HG03378 (cell line): Measurements from ENCODE around the gene TNRC6C.
"Not testable (repeated sequence)": the region's sequence is repeated elsewhere in the genome, so short reads cannot be mapped to it uniquely, and the experiment has no call there.

Experiments used
- ATAC-seq: cut with Tn5 transposase; IDR thresholded peaks from one replicate; pipeline ENCODE4 v1.9.1; 2021; ENCODE audit warnings: mild to moderate bottlenecking, moderate library complexity; ENCODE audit not compliant: unreplicated experiment

TNRC6C gene

GRCh38 chr17:78110363-78111015 is 152.0 kb downstream of the TNRC6C start:
- ATAC-seq = no peak

GRCh38 chr17:78111016-78111726 is 152.7 kb downstream of the TNRC6C start:
- no peak for ATAC-seq

- no peak for ATAC-seq
Observed at GRCh38 chr17:78111727-78112517, 153.4 kb downstream of the TNRC6C start.

GRCh38 chr17:78112518-78113471 is 154.3 kb downstream of the TNRC6C start:
- no peak for ATAC-seq

- ATAC-seq = no peak
Observed at GRCh38 chr17:78113804-78114785, 155.6 kb downstream of the TNRC6C start.

GRCh38 chr17:78114831-78115723 is 156.6 kb downstream of the TNRC6C start:
- no peak for ATAC-seq

- ATAC-seq = not testable (repeated sequence)
Observed at GRCh38 chr17:78115803-78116202, 157.3 kb downstream of the TNRC6C start.

GRCh38 chr17:78116411-78116810 is 157.9 kb downstream of the TNRC6C start:
- no peak for ATAC-seq

GRCh38 chr17:78117027-78117981 is 158.8 kb downstream of the TNRC6C start:
- no peak for ATAC-seq

- no peak for ATAC-seq
Observed at GRCh38 chr17:78118801-78119241, 160.3 kb downstream of the TNRC6C start.

GRCh38 chr17:78120537-78120936 is 162.0 kb downstream of the TNRC6C start:
- ATAC-seq = no peak

GRCh38 chr17:78120971-78121800 is 162.7 kb downstream of the TNRC6C start:
- no peak for ATAC-seq

GRCh38 chr17:78121801-78122215 is 163.3 kb downstream of the TNRC6C start:
- no peak for ATAC-seq

GRCh38 chr17:78122216-78122930 is 163.9 kb downstream of the TNRC6C start:
- no peak for ATAC-seq

- ATAC-seq = no peak
Observed at GRCh38 chr17:78122931-78123249, 164.4 kb downstream of the TNRC6C start.
